NCI-H82 treated with DMSO at 0.1 percent for 48 hours (cell line): ENCODE measurements around the gene GRAMD1A.
"Not testable (repeated sequence)": the region's sequence is repeated elsewhere in the genome, so short reads cannot be mapped to it uniquely, and the experiment has no call there.

Source experiments
- DNase-seq: peaks from one replicate; lab custom pipeline; 2025; ENCODE audit not compliant: unreplicated experiment; lab: John Stamatoyannopoulos, UW

Gene GRAMD1A

GRCh38 chr19:35002037-35002535, 2.0 kb downstream of the GRAMD1A start:
- DNase-seq, result no peak

GRCh38 chr19:35004517-35005255, 4.6 kb downstream of the GRAMD1A start:
- no peak for DNase-seq

- DNase-seq, result no peak
Measured at GRCh38 chr19:35005256-35005977, 5.3 kb downstream of the GRAMD1A start.

- DNase-seq, result not testable (repeated sequence)
Measured at GRCh38 chr19:35006007-35006341, 5.9 kb downstream of the GRAMD1A start.

- DNase-seq, result no peak
Measured at GRCh38 chr19:35006342-35006998, 6.3 kb downstream of the GRAMD1A start.

- no peak for DNase-seq
Measured at GRCh38 chr19:35006999-35007365, 6.9 kb downstream of the GRAMD1A start.

GRCh38 chr19:35007427-35007826, 7.3 kb downstream of the GRAMD1A start:
- DNase-seq, result not testable (repeated sequence)

GRCh38 chr19:35008891-35009341, 8.8 kb downstream of the GRAMD1A start:
- no peak for DNase-seq

GRCh38 chr19:35009424-35010415, 9.6 kb downstream of the GRAMD1A start:
- DNase-seq, result no peak

GRCh38 chr19:35011091-35011689, 11.1 kb downstream of the GRAMD1A start:
- no peak for DNase-seq

- DNase-seq, result no peak
Measured at GRCh38 chr19:35011737-35012682, 11.9 kb downstream of the GRAMD1A start.

GRCh38 chr19:35013041-35013819, 13.1 kb downstream of the GRAMD1A start:
- DNase-seq, result peak; percentile 10

- no peak for DNase-seq
Measured at GRCh38 chr19:35013820-35014754, 14.0 kb downstream of the GRAMD1A start.

GRCh38 chr19:35014774-35015173, 14.7 kb downstream of the GRAMD1A start:
- DNase-seq, result not testable (repeated sequence)

GRCh38 chr19:35015270-35015953, 15.3 kb downstream of the GRAMD1A start:
- no peak for DNase-seq

- no peak for DNase-seq
Measured at GRCh38 chr19:35015954-35016351, 15.8 kb downstream of the GRAMD1A start.

- DNase-seq, result no peak
Measured at GRCh38 chr19:35017507-35017906, 17.4 kb downstream of the GRAMD1A start.
